GM10266 (cell line): Measurements from ENCODE around the gene SBF2.

Experiments used
- DNase-seq: peaks from one replicate; pipeline ENCODE4 v3.0.0; 2012; ENCODE audit errors: extremely low spot score
- CTCF ChIP-seq: IDR thresholded peaks from 2 replicates; pipeline ENCODE4 v1.5.1; 2012; ENCODE audit warnings: mild to moderate bottlenecking, low read depth; ENCODE audit not compliant: control insufficient read depth, insufficient read depth; ENCODE audit errors: missing control alignments

Gene SBF2

GRCh38 chr11:10295064-10295901 lies 1.3 kb upstream of the SBF2 start:
- DNase-seq = peak; percentile 25
- TF ChIP-seq CTCF = no peak

- no peak for TF ChIP-seq CTCF
- DNase-seq = peak; percentile 32
Observed at GRCh38 chr11:10294290-10294953, 403 bp upstream of the SBF2 start.

- no peak for DNase-seq
- no peak for TF ChIP-seq CTCF
Observed at GRCh38 chr11:10291801-10292638, 2.0 kb downstream of the SBF2 start.

- no peak for DNase-seq
- no peak for TF ChIP-seq CTCF
Observed at GRCh38 chr11:10289765-10290380, 4.1 kb downstream of the SBF2 start.

DNA sequence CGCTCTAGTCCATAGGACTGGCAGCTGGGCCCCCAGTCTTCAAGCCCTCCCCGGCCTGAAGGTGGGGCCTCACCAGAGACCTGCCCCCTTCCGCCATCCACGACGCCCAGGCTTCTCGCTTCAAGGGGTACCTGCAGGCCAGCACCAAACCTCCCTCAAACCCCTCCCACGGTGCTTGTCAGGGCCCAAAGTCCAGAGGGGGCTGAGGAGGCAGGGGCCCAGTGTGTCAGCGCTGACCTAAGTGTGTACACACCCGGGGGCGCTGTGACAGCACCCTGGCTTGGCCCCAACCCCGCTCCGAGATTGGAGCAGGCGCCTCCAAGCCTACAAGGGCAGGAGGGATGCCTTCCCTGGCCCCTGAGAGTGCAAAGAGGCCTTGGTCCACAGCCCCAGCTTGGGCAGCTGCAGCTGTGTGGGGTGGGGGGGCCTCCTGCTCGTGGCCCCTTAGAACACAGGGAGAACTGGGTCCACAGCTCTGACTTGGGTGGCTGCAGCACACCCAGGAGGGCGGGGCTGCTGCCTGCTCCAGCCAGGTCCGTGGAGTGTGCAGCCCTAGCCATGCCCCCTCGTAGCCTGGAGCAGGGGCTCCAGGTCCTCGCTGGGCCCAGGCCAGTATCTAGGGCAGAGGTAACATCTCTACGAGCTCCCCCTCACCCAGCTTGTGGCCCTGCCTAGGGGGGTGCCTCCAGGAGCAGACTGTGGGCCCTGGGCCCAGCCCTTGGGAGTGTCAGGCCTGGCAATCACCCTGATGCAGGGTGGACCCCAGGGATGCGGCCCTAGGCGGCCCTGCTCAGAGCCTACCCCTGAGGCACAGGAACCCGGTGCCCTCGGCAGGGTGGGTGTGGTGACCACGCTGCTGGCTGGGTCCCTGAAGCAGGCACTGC lies 4.9 kb downstream of the SBF2 start:
- DNase-seq = no peak
- no peak for TF ChIP-seq CTCF

DNA sequence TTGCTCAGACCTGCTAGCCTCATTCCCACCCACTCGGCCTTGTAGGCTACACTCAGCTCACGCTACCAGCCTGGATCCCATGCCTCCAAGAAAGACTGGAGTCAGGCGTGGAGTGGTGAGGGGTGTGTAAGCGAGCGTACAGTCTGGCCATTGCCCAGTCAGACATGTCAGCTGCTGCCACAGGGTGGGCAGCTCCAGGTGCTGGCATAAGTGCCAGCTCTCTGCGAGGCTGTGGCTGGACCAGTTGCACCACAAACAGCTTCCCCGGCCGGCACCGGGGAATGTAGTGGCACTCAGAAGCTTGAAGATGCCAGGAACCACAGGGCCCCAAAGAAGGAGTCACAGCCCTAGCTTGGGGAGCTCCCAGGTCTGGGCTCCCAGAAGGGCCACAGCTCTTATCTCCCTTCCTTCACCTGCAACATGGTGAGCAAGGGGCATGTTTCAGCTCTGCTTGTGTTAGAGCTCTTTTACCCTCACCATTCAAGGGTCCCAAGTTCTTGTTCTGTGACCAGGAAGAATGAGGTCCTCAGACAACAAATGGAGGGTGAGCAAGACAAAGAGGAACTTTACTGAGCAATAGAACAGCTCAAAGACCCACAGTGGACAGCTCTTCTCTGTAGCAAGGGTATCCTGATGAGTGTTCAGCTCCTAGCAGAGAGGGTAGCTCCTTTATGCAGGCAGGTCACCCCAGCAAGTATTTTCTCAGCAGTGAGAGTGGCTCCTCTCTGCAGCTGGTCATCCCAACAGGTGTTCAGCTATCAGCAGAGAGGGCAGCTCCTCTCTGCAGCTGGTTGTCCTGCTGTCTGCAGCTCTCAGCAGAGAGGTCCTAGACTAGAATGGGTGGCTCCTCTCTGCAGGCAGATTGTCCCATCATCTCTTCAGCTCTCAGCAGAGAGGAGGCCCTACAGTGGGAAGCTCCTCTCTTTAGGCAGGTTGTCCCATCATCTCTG lies 6.0 kb downstream of the SBF2 start:
- no peak for DNase-seq
- no peak for TF ChIP-seq CTCF
